ENCODE results near the gene NAP1L4.

NAP1L4 gene

GRCh38 chr11:2914455-2915195 is 77.5 kb downstream of the NAP1L4 start:
- no peak for TF ChIP-seq GATA3 (IDR thresholded peaks at IDR 0.05; ENCODE audit: low read depth, low read length)
- TF ChIP-seq GATA2 (IDR thresholded peaks at IDR 0.05; ENCODE audit: low read depth, low read length): no peak

- TF ChIP-seq GATA2 (IDR thresholded peaks at IDR 0.05; ENCODE audit: low read depth, low read length) (no peak), GATA3 (IDR thresholded peaks at IDR 0.05; ENCODE audit: low read depth, low read length) (no peak)
These were observed 78.4 kb downstream of the NAP1L4 start for GRCh38 chr11:2913776-2914175.

- TF ChIP-seq GATA3 (IDR thresholded peaks at IDR 0.05; ENCODE audit: low read depth, low read length): no peak
- TF ChIP-seq GATA2 (IDR thresholded peaks at IDR 0.05; ENCODE audit: low read depth, low read length): no peak
These were observed 79.1 kb downstream of the NAP1L4 start for GRCh38 chr11:2913019-2913431.

GRCh38 chr11:2912498-2912897 is 79.6 kb downstream of the NAP1L4 start:
- TF ChIP-seq GATA2 (IDR thresholded peaks at IDR 0.05; ENCODE audit: low read depth, low read length) (no peak), GATA3 (IDR thresholded peaks at IDR 0.05; ENCODE audit: low read depth, low read length) (no peak)

GRCh38 chr11:2911785-2912391 is 80.2 kb downstream of the NAP1L4 start:
- no peak for TF ChIP-seq GATA2 (IDR thresholded peaks at IDR 0.05; ENCODE audit: low read depth, low read length)
- TF ChIP-seq GATA3 (IDR thresholded peaks at IDR 0.05; ENCODE audit: low read depth, low read length): no peak

GRCh38 chr11:2911088-2911784 is 80.9 kb downstream of the NAP1L4 start:
- no peak for TF ChIP-seq GATA2 (IDR thresholded peaks at IDR 0.05; ENCODE audit: low read depth, low read length)
- no peak for TF ChIP-seq GATA3 (IDR thresholded peaks at IDR 0.05; ENCODE audit: low read depth, low read length)

GRCh38 chr11:2910401-2910955 is 81.7 kb downstream of the NAP1L4 start:
- TF ChIP-seq GATA3 (IDR thresholded peaks at IDR 0.05; ENCODE audit: low read depth, low read length): no peak
- TF ChIP-seq GATA2 (IDR thresholded peaks at IDR 0.05; ENCODE audit: low read depth, low read length): no peak

GRCh38 chr11:2909133-2909902 is 82.8 kb downstream of the NAP1L4 start:
- no peak for TF ChIP-seq GATA2 (IDR thresholded peaks at IDR 0.05; ENCODE audit: low read depth, low read length)
- TF ChIP-seq GATA3 (IDR thresholded peaks at IDR 0.05; ENCODE audit: low read depth, low read length): no peak

GRCh38 chr11:2908130-2908529 is 84.0 kb downstream of the NAP1L4 start:
- no peak for TF ChIP-seq GATA3 (IDR thresholded peaks at IDR 0.05; ENCODE audit: low read depth, low read length)
- TF ChIP-seq GATA2 (IDR thresholded peaks at IDR 0.05; ENCODE audit: low read depth, low read length): no peak

- TF ChIP-seq GATA2 (IDR thresholded peaks at IDR 0.05; ENCODE audit: low read depth, low read length) (no peak), GATA3 (IDR thresholded peaks at IDR 0.05; ENCODE audit: low read depth, low read length) (no peak)
These were observed 87.7 kb downstream of the NAP1L4 start for GRCh38 chr11:2904153-2905052.

GRCh38 chr11:2903672-2904011 is 88.5 kb downstream of the NAP1L4 start:
- TF ChIP-seq GATA2 (IDR thresholded peaks at IDR 0.05; ENCODE audit: low read depth, low read length) (no peak), GATA3 (IDR thresholded peaks at IDR 0.05; ENCODE audit: low read depth, low read length) (no peak)

- no peak for TF ChIP-seq GATA2 (IDR thresholded peaks at IDR 0.05; ENCODE audit: low read depth, low read length)
- TF ChIP-seq GATA3 (IDR thresholded peaks at IDR 0.05; ENCODE audit: low read depth, low read length): no peak
These were observed 89.1 kb downstream of the NAP1L4 start for GRCh38 chr11:2902784-2903671.
